ENCODE measurements around the gene ARID4B.

DNA sequence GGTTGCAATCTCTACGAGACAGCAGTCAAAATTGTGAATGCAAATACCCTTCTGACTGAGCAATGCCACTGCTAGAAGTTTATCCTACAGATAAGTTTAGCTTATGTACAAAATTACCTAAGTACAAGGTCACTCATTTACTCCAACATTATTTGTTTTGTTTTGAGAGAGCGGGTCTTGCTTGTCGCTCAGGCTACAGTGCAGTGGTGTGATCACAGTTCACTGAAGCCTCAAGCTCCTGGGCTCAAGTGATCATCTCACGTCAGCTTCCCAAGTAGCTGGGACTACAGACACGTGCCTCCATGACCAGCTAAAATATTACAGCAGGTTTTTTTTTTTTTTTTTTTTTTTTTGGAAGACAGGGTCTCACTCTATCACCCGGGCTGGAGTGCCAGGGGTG is 182.3 kb downstream of the ARID4B start:
- TF ChIP-seq CTCF (IDR thresholded peaks at IDR 0.05; ENCODE audit: low read depth, low read length) (no peak), MYC (IDR thresholded peaks at IDR 0.05; ENCODE audit: low read depth, low read length) (no peak), POLR2A (IDR thresholded peaks at IDR 0.05; ENCODE audit: extremely low read depth, insufficient read length) (no peak)
